ENCODE results near the gene KCNQ5. TPM values are rescaled to one million over a fixed set of nuclear protein-coding genes. Genes with fewer than 3 reads are reported as not detected.

KCNQ5 gene
- total and polyA plus RNA-seq, 10 of the 15 experiments (the other 5 are each of a cell fraction or from before 2014, with no cell fraction given) = 0.60 to 16.2 (median 3.2) TPM

DNA sequence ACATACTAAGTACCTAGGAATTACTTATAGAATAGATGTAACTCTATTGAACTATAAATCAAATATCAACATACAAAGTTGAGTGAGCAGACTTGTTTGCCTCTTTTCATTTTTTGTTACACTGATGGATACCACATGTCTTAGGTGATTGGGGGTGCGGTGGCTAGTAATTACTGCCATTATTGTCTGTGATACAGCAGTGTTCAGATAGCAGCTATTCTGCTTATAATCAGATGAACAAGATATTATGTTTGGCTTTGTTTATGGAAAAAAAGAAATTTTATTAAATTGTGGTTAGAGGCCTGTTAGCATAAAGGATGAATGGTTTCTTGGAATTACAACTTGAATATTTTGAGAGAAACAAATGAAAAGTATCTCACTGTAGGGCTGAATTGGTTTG is 55.9 kb downstream of the KCNQ5 start:
- RAD21 ChIA-PET (ENCODE audit: unreplicated experiment) = no interaction called here
- no peak for FAIRE-seq

More for the DNA sequence above, 55.9 kb downstream of the KCNQ5 start:
- ATAC-seq (no peak), DNase-seq (ENCODE audit: low read depth, low spot score) (no peak)
- H3K4me3 ChIP-seq = no peak overlapping the region
- WGBS (ENCODE audit: insufficient coverage, insufficient replicate concordance, low lambda C conversion rate, missing lambda C conversion rate) = 96% methylated on average over 1 of the region's 1 CpG
- in situ Hi-C loops (cut with MboI) (no loop called here), intact Hi-C loops (cut with micrococcal nuclease; ENCODE audit: unreplicated experiment) (no loop called here)
- CTCF ChIA-PET = interaction anchor here (0.9 to 1.5 kb wide), 3 partner anchors 11 to 61 kb away, joined by 3 to 6 read pairs (median 3); no protein-coding TSS in a partner anchor
- H4K20me1 ChIP-seq (ENCODE audit: control insufficient read depth, insufficient read depth) = no peaks in the 10 kb centered on the region
- TF ChIP-seq HDGF (IDR thresholded peaks at IDR 0.05) (no peak), KDM1A (IDR thresholded peaks at IDR 0.05; ENCODE audit: borderline replicate concordance) (no peak), NR2F1 (conservative IDR thresholded peaks at IDR 0.05) (no peak), BCL11A (IDR thresholded peaks at IDR 0.05; ENCODE audit: low read depth, low read length) (no peak), NR2C1 (IDR thresholded peaks at IDR 0.05) (no peak), POLR2AphosphoS2 (IDR thresholded peaks at IDR 0.05; ENCODE audit: low read depth, low read length) (no peak), ASH2L (IDR thresholded peaks at IDR 0.05; ENCODE audit: borderline replicate concordance, low read depth) (no peak), RUNX3 (IDR thresholded peaks at IDR 0.05; ENCODE audit: low read length) (no peak), RAD21 (IDR thresholded peaks at IDR 0.05; ENCODE audit: insufficient read depth, low read depth, low read length) (no peak), HDAC6 (IDR thresholded peaks at IDR 0.05; ENCODE audit: unreplicated experiment) (no peak), ZZZ3 (IDR thresholded peaks at IDR 0.05; ENCODE audit: control insufficient read depth, insufficient read length, low read depth) (no peak), ELK1 (IDR thresholded peaks at IDR 0.05; ENCODE audit: low read depth, low read length) (no peak), SIX5 (IDR thresholded peaks at IDR 0.05; ENCODE audit: low read depth, low read length, severe bottlenecking) (no peak), NRF1 (conservative IDR thresholded peaks at IDR 0.05; ENCODE audit: low read depth, low read length) (no peak), PKNOX1 (IDR thresholded peaks at IDR 0.05) (no peak)
- TF ChIP-seq, protein P1, sequence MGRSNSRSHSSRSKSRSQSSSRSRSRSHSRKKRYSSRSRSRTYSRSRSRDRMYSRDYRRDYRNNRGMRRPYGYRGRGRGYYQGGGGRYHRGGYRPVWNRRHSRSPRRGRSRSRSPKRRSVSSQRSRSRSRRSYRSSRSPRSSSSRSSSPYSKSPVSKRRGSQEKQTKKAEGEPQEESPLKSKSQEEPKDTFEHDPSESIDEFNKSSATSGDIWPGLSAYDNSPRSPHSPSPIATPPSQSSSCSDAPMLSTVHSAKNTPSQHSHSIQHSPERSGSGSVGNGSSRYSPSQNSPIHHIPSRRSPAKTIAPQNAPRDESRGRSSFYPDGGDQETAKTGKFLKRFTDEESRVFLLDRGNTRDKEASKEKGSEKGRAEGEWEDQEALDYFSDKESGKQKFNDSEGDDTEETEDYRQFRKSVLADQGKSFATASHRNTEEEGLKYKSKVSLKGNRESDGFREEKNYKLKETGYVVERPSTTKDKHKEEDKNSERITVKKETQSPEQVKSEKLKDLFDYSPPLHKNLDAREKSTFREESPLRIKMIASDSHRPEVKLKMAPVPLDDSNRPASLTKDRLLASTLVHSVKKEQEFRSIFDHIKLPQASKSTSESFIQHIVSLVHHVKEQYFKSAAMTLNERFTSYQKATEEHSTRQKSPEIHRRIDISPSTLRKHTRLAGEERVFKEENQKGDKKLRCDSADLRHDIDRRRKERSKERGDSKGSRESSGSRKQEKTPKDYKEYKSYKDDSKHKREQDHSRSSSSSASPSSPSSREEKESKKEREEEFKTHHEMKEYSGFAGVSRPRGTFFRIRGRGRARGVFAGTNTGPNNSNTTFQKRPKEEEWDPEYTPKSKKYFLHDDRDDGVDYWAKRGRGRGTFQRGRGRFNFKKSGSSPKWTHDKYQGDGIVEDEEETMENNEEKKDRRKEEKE (IDR thresholded peaks at IDR 0.05) = no peak
- TF ChIP-seq, protein P2, sequence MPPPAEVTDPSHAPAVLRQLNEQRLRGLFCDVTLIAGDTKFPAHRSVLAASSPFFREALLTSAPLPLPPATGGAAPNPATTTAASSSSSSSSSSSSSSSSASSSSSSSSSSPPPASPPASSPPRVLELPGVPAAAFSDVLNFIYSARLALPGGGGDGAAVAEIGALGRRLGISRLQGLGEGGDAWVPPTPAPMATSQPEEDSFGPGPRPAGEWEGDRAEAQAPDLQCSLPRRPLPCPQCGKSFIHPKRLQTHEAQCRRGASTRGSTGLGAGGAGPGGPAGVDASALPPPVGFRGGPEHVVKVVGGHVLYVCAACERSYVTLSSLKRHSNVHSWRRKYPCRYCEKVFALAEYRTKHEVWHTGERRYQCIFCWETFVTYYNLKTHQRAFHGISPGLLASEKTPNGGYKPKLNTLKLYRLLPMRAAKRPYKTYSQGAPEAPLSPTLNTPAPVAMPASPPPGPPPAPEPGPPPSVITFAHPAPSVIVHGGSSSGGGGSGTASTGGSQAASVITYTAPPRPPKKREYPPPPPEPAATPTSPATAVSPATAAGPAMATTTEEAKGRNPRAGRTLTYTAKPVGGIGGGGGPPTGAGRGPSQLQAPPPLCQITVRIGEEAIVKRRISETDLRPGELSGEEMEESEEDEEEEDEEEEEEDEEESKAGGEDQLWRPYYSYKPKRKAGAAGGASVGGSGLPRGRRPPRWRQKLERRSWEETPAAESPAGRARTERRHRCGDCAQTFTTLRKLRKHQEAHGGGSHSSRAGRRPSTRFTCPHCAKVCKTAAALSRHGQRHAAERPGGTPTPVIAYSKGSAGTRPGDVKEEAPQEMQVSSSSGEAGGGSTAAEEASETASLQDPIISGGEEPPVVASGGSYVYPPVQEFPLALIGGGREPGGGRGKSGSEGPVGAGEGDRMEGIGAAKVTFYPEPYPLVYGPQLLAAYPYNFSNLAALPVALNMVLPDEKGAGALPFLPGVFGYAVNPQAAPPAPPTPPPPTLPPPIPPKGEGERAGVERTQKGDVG (CRISPR knock-in tag; IDR thresholded peaks at IDR 0.05) = no peak
- no peak overlapping the region for H2AFZ ChIP-seq (ENCODE audit: control insufficient read depth, low read depth, low read length)
- peaks cover 3% of the 10 kb centered on the region for H3K4me1 ChIP-seq (ENCODE audit: control insufficient read depth, insufficient read depth, low read length)
- POLR2A ChIA-PET = no interaction called here
- no peaks in the 10 kb centered on the region; a peak in 2 of 4 replicates for H3K36me3 ChIP-seq (ENCODE audit: control insufficient read depth in 2 of 2, insufficient read depth in 2 of 2, low read length in 1 of 2)
- no peaks in the 10 kb centered on the region for H3K27me3 ChIP-seq (replicated peaks in 1 of 2; ENCODE audit: control insufficient read depth in 2 of 2, insufficient read depth in 2 of 2, low read length in 1 of 2)
- H3K9ac ChIP-seq (ENCODE audit: control insufficient read depth, insufficient read depth, low read length) = no peak overlapping the region
- H3K9me3 ChIP-seq (replicated peaks; ENCODE audit: control insufficient read depth, insufficient read depth, low read length) = no peaks in the 10 kb centered on the region
- SMC1A ChIA-PET (ENCODE audit: uncharacterized antibody, unreplicated experiment) = interaction anchor here (1.1 to 1.8 kb wide), 5 partner anchors 11 to 61 kb away, joined by 3 to 8 read pairs (median 3); no protein-coding TSS in a partner anchor
- H3K79me2 ChIP-seq (ENCODE audit: control insufficient read depth, insufficient read depth, low read length) = peaks cover 4% of the 10 kb centered on the region
- no peak overlapping the region for H3K27ac ChIP-seq (ENCODE audit: control insufficient read depth, insufficient read depth)
- H3K4me2 ChIP-seq (ENCODE audit: control insufficient read depth, insufficient read depth) = no peak overlapping the region
- no TSS peak for BruUV-seq (replicated peaks)

Data from GM12878 (cell line).